Hepatocyte (in vitro differentiated cells): Measurements from ENCODE around the gene MGME1.

Source experiments
- EZH2 ChIP-seq: fragments of 200-600 bp; sonication (generic); IDR thresholded peaks from 2 replicates; pipeline ENCODE4 v1.6.1; 2016; ENCODE audit warnings: antibody characterized with exemption, mild to moderate bottlenecking, borderline replicate concordance
- EZH2phosphoT487 ChIP-seq: fragments of 200-600 bp; sonication (generic); IDR thresholded peaks from one replicate; pipeline ENCODE4 v1.6.1; 2018; ENCODE audit warnings: antibody characterized with exemption, mild to moderate bottlenecking, low read depth, moderate library complexity; ENCODE audit not compliant: unreplicated experiment, severe bottlenecking
- TF ChIP-seq, protein P1 (sequence below): fragments of 200-600 bp; sonication (generic); IDR thresholded peaks from 2 replicates; pipeline ENCODE4 v1.5.1; 2016; ENCODE audit warnings: antibody characterized with exemption, mild to moderate bottlenecking; ENCODE audit not compliant: poor library complexity

DNA sequence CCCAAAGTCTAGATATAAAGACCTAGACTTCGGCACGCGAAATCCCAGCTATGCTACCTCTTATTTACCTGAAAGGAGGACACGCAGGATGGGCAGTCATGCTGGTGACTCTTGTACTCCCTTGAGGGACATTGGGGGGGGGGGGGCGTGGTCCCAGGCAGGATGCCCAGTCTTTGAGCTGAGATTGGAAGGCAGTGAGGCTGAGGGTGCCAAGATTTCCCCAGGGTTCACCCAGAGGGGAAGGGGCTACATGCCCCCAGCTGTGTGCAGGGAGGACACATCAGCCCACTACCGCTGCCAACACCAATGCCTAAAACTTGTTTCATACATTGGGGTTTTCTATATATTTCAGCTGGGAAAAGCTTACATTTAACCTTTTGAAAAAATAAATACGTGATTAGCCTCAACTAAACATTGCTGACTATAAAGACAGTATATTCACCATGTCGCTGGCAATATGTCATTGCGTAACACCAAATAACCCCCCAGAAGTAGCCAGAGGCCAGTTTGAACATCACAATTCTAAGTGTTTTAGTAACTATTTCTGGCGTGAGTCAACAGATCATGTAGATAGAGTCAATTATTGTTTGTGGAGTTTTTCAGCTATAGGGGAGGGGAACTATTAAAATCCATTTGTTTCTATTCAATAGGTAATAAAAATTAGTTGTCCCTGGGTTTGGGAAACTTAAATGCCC is 21.6 kb downstream of the MGME1 start:
- TF ChIP-seq, protein P1, sequence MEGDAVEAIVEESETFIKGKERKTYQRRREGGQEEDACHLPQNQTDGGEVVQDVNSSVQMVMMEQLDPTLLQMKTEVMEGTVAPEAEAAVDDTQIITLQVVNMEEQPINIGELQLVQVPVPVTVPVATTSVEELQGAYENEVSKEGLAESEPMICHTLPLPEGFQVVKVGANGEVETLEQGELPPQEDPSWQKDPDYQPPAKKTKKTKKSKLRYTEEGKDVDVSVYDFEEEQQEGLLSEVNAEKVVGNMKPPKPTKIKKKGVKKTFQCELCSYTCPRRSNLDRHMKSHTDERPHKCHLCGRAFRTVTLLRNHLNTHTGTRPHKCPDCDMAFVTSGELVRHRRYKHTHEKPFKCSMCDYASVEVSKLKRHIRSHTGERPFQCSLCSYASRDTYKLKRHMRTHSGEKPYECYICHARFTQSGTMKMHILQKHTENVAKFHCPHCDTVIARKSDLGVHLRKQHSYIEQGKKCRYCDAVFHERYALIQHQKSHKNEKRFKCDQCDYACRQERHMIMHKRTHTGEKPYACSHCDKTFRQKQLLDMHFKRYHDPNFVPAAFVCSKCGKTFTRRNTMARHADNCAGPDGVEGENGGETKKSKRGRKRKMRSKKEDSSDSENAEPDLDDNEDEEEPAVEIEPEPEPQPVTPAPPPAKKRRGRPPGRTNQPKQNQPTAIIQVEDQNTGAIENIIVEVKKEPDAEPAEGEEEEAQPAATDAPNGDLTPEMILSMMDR = no peak
- TF ChIP-seq EZH2 = no peak
- no peak for TF ChIP-seq EZH2phosphoT487
